Mammary microvascular endothelial cell (primary cell): ENCODE data around the gene SYVN1. TPM values are rescaled to one million over a fixed set of nuclear protein-coding genes. Genes with fewer than 3 reads are reported as not detected.

Experiments
- total RNA-seq: library from RNA; depleted of rRNA; stranded (reverse); fragments of >200 nt; gene quantifications from 2 replicates; pipeline ENCODE4 v1.2.3, GENCODE V29; 2015

Gene SYVN1
- total RNA-seq: 14.9 and 17.2 TPM in 2 replicates

GRCh38 chr11:65134240-65134951 is at the start of gene SYVN1:
TSS of gene SYVN1 (minus strand) at chr11:65134519. CDS start at chr11:65133601, 918 bp downstream.

DNA sequence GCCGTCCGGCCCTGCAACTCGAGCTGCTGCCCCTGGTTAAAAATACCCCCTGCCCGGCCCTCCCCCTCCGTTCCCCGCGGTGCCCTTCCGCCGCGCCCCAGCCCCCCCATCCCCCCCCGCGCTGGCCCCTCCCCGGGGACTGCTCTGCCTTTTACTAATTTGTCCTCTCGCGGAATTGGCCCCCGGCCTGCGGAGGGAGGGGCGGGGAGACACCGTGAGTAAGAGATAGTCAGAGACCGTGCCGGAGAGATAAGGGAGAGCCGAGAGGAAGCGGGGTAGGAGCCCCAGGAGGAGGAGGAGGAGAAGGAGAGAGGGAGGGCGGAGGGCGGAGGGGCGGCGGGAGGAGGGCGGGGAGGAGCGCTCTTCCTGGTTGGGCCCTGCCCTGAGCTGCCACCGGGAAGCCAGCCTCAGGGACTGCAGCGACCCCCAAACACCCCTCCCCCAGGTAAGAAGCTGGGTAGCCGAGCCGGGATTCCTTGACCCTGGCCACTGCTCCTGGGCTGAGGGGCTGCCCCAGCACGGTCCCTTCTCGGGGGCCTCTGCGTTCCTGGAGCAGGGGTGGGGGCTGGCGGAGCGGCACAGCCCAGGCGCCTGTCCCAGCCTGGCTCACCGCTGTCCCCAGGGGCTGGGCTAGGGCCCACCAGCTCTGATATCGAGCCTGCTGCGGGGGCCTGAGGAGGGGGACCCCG is 47.4 kb upstream of the SYVN1 start, which contains the start of gene CAPN1:
CAPN1 (plus strand) TSS at position 360 of the 689 bp plus-strand sequence. CDS start 774 bp downstream, outside the sequence.

DNA sequence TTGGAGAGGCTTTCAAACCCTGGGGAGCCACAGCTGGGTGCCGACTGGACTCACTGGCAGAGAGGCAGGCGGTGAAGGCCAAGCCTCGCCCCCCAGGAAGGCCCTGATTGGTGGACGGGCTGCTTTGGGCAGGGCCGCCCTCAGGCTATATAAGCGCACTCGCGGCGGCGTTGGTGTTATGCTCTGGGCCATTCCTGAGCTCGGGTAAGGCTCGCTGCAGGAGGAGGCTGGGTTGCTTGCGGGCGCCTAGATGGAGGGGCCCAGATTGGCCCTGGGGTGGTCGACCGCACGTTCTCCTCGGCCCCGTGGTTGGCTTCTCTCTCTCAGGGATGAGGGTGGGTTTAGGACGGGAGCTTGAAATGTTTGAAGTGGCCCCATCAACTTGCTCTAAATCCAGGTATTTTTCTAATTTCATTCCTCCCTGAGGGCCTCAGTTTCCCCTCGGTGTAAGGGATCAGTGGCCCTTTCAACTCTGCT is 35.8 kb upstream of the SYVN1 start, which contains the start of gene SPDYC:
SPDYC (plus strand) TSS at position 176 of the 477 bp plus-strand sequence. CDS start 1,125 bp downstream, outside the sequence.

DNA sequence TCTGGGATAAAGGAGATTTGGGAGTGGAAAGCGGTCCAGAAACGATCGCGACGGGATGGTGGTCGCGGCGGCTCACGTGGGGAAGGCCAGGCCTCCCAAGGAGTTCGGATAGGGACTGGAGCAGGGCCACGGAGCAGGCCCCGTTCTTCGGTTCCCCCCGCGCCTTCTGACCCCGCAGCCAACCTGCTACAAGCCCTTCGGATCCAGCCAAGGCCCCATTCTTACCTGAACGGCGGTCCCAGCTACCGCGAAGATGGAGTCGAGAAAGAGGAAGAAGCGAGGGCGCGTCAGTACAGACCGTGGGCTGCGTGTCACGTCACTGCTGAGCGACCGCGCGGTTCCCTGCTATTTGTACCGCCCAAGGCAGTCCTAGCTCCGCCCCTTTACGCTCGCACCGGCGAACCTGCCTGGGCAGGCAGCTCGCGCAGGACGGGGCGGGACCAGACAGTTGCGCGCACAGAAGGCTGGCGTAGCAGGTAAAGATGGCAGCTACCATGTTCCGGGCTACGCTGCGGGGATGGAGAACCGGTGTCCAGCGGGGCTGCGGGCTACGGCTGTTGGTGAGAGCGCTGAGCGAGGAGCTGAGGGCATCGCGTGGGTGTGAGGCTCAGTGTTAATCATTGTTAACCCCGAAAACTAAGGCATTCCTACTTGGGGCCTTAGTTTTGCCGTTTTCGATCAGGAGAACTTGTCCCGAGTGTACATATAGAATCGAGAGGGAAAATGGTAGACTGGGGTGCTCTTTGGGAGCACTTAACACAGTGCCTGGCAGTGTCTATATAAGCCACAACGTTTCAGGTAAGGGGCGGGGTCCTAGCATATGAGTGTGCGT is 12.2 kb downstream of the SYVN1 start, which contains the start of the genes FAU and MRPL49:
FAU (minus strand) TSS at position 270 of the 832 bp plus-strand sequence. CDS start 321 bp downstream, outside the sequence.
MRPL49 (plus strand) TSS at position 457 of the 832 bp plus-strand sequence; CDS start at position 483, 26 bp downstream.

DNA sequence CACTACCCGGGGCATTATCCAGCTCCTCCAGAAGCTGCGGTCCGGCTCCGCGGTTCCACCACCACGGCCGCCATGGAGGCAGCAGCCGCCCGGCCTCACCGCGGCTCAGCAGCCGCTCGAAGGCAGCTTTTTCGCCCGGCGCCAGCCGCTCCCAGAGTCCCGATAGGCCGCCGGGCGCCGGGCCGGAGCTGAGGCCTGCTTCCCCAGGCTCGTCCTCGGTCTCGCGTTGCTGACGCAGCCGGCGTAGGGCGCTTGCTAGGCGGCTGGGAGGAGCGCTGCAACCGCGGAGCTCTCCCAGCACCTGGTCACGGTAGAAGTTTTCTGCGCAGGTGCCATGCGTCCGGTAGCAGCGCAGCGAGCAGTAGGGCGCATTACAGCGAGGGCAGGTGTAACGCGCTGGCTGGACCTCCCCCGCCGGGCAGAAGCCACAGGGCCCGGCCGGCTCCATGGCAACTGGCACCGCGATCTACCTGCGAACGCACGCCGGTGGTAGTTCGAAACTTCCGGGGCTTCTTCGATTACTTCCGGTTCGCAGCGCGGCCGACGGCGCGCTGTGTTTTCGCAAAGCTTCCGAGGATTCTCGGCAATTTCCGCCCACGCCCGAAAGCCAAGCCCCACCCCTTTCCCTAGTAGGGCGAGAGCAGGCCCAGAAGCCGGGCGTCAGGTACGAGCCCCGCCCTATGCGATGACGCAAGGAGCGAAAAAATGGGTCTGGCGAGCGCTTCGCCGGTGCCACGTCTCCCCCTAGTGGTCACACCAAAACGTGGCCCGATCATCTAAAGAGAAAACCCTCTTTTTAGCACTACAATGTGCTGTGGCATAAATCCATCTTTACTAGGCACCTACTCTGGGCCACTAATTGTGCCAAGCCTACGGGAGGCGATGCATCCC is 16.9 kb downstream of the SYVN1 start, which contains the start of gene ZNHIT2:
ZNHIT2 (minus strand) TSS at position 496 of the 891 bp plus-strand sequence; CDS start at position 448, 48 bp downstream.

GRCh38 chr11:65111744-65112545 is 22.4 kb downstream of the SYVN1 start, which contains the start of gene TM7SF2:
TSS of gene TM7SF2 (plus strand) at chr11:65111872. CDS start at chr11:65112016, 144 bp downstream.

DNA sequence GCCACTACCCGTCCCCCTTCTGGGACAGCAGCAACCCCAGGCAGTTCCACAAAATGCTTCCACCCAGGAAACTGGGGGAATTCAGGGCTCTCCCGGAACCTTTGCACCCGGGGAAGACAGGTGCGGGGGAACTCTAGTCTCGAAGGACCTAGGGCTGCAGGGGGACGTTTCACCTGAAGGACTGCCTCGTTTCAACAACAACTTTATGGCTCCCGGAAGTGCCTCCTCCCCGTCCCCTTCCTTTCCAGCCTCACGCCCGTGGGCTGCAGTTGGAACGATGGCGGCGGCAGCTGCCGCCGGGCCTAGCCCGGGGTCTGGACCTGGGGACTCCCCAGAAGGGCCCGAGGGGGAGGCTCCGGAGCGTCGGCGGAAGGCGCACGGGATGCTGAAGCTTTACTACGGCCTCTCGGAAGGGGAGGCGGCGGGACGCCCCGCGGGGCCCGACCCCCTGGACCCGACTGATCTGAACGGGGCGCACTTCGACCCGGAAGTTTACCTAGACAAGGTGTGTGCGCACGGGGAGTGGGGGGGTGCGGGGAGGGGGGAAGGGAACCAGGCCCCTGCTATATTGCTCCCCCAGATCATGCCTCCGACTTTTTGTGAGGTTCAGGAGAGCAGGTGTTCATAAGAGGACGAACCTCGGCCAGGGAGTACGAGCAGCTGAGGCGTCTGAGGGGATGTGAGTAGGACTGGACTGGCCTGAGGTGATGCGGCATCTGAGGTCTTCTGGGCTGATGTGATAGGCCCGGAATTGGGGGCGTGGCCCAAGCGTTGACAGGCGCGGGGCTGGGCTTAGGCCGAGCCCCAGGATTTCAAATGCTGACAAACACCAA is 38.1 kb downstream of the SYVN1 start, which contains the start of gene VPS51:
VPS51 (plus strand) TSS at position 241 of the 833 bp plus-strand sequence; CDS start at position 278, 37 bp downstream.

DNA sequence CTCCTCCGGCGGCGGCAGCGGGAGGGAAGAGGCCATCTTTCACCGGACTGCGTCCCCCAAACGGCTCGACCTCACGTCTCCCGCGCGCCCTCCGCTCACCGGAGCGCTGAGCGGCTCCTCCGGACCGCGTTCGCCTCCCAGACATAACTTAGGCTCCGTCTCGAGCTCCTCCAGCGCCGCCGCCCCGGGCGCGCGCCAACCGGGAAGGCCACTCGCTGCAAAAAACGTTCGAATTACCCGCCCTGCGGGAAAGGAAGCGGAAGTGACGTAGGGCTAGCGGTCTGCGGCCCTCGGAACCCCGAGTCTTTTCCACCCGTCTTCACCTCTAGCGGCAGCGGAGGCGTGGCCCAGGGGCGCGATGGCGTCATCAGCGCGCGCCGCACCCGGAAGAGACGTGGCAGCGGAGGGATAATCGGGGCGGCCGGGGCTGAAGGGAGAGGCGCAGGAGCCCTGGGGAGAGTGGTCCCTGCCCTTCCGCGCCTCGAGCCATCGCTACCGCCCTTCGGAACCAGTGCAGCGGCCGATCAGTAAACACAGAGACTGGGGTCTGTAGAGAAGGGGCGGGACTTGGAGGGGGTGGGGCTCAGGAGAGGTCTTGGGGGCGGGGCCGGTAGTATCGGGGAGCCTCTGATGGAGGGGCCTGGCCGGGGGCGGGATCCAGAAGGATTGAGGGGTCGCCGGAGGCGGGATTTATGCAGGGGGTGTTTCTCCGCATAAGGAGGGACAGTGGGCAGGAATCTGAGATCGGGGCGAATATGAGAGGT is 50.3 kb downstream of the SYVN1 start, which contains the start of the genes CDCA5 and ZFPL1:
CDCA5 (minus strand) TSS at position 207 of the 764 bp plus-strand sequence; CDS start at position 145, 62 bp downstream.
ZFPL1 (plus strand) TSS at position 389 of the 764 bp plus-strand sequence. CDS start 477 bp downstream, outside the sequence.

Other genes starting within 250 kb of the SYVN1 start
- 22.2 and 27.4 TPM in 2 replicates for gene ATG2A, start 217.3 kb downstream of the SYVN1 start, total RNA-seq
- 23.6 and 27.2 TPM in 2 replicates for gene PPP2R5B, start 209.8 kb downstream of the SYVN1 start, total RNA-seq
- gene GPHA2, start 198.6 kb downstream of the SYVN1 start, total RNA-seq: not detected in 2 replicates
- gene MAJIN, start 162.4 kb downstream of the SYVN1 start, total RNA-seq: not detected in 2 replicates
- gene BATF2, start 137.5 kb downstream of the SYVN1 start, total RNA-seq: 4.4 and 7.9 TPM in 2 replicates
- gene ARL2, start 120.4 kb downstream of the SYVN1 start, total RNA-seq: 167 and 184 TPM in 2 replicates
- gene SNX15, start 107.1 kb downstream of the SYVN1 start, total RNA-seq: 17.1 and 17.3 TPM in 2 replicates
- 28.0 and 37.5 TPM in 2 replicates for gene SAC3D1, start 93.3 kb downstream of the SYVN1 start, total RNA-seq
- 6.2 and 18.9 TPM in 2 replicates for gene NAALADL1, start 76.0 kb downstream of the SYVN1 start, total RNA-seq
- gene CDCA5, start 50.5 kb downstream of the SYVN1 start, total RNA-seq: 20.7 and 21.8 TPM in 2 replicates
- gene ZFPL1, start 50.3 kb downstream of the SYVN1 start, total RNA-seq: 49.2 and 62.0 TPM in 2 replicates
- 259 and 334 TPM in 2 replicates for gene VPS51, start 38.3 kb downstream of the SYVN1 start, total RNA-seq
- gene TM7SF2, start 22.6 kb downstream of the SYVN1 start, total RNA-seq: 8.5 and 17.0 TPM in 2 replicates
- gene ZNHIT2, start 16.8 kb downstream of the SYVN1 start, total RNA-seq: 12.4 and 15.7 TPM in 2 replicates
- 504 and 675 TPM in 2 replicates for gene FAU, start 12.4 kb downstream of the SYVN1 start, total RNA-seq
- gene MRPL49, start 12.2 kb downstream of the SYVN1 start, total RNA-seq: 64.6 and 81.9 TPM in 2 replicates
- not detected in 2 replicates for gene SPDYC, start 35.7 kb upstream of the SYVN1 start, total RNA-seq
- 243 and 266 TPM in 2 replicates for gene CAPN1, start 47.4 kb upstream of the SYVN1 start, total RNA-seq
- 11.4 and 19.0 TPM in 2 replicates for gene POLA2, start 127.4 kb upstream of the SYVN1 start, total RNA-seq
- gene CDC42EP2, start 180.3 kb upstream of the SYVN1 start, total RNA-seq: 38.5 and 40.8 TPM in 2 replicates
- gene DPF2, start 199.3 kb upstream of the SYVN1 start, total RNA-seq: 37.3 and 38.1 TPM in 2 replicates
- 0.30 TPM in 1 of 2 replicates, not detected in the other for gene TIGD3, start 220.2 kb upstream of the SYVN1 start, total RNA-seq
- 1.1 and 1.5 TPM in 2 replicates for gene SLC25A45, start 248.1 kb upstream of the SYVN1 start, total RNA-seq